ELF-1 (cell line): ENCODE measurements around the gene IRF7.
"Not testable (repeated sequence)": the region's sequence is repeated elsewhere in the genome, so short reads cannot be mapped to it uniquely, and the experiment has no call there.

Experiments used
- DNase-seq: peaks from one replicate; pipeline ENCODE4 v3.0.0-alpha.2; 2016; ENCODE audit warnings: low read depth, low spot score

IRF7 gene

GRCh38 chr11:581752-582151, 34.0 kb downstream of the IRF7 start:
- DNase-seq = no peak

- DNase-seq = no peak
These were observed 34.4 kb downstream of the IRF7 start for GRCh38 chr11:581342-581741.

- no peak for DNase-seq
These were observed 35.7 kb downstream of the IRF7 start for GRCh38 chr11:579830-580601.

GRCh38 chr11:578276-579035, 37.3 kb downstream of the IRF7 start:
- DNase-seq = no peak

- DNase-seq = no peak
These were observed 38.2 kb downstream of the IRF7 start for GRCh38 chr11:577611-577894.

GRCh38 chr11:576811-577610, 38.7 kb downstream of the IRF7 start:
- DNase-seq = no peak

GRCh38 chr11:575996-576768, 39.6 kb downstream of the IRF7 start, which contains the start of gene PHRF1:
TSS of gene PHRF1 (plus strand) at chr11:576470. CDS start at chr11:581513, 5,043 bp downstream.
- peak; percentile 95 for DNase-seq

GRCh38 chr11:575313-575995, 40.3 kb downstream of the IRF7 start:
- peak; percentile 74 for DNase-seq

GRCh38 chr11:574632-575312, 41.0 kb downstream of the IRF7 start:
- DNase-seq = no peak

GRCh38 chr11:574031-574570, 41.6 kb downstream of the IRF7 start:
- DNase-seq = not testable (repeated sequence)

GRCh38 chr11:573146-573759, 42.5 kb downstream of the IRF7 start:
- DNase-seq = no peak

- DNase-seq = no peak
These were observed 44.0 kb downstream of the IRF7 start for GRCh38 chr11:571802-572185.

GRCh38 chr11:569158-569885, 46.4 kb downstream of the IRF7 start:
- DNase-seq = no peak

- peak; percentile 96 for DNase-seq
These were observed 47.2 kb downstream of the IRF7 start for GRCh38 chr11:568306-569157.

GRCh38 chr11:567629-568292, 48.0 kb downstream of the IRF7 start:
- DNase-seq = no peak

GRCh38 chr11:567011-567628, 48.6 kb downstream of the IRF7 start:
- no peak for DNase-seq

- DNase-seq = peak; percentile 92
These were observed 49.7 kb downstream of the IRF7 start for GRCh38 chr11:565921-566509.
